ENCODE measurements around the gene ATP13A3. TPM values are rescaled to one million over a fixed set of nuclear protein-coding genes. Genes with fewer than 3 reads are reported as not detected.

The ATP13A3 gene
- total RNA-seq, 1 donor from 2014 or later = 74.6 TPM

- Mint-ChIP-seq H3K27ac (ENCODE audit: unreplicated experiment) (no peak overlapping the region), H3K4me1 (peaks cover 45% of the 10 kb centered on the region), H3K9me3 (no peaks in the 10 kb centered on the region), H3K4me3 (no peak overlapping the region), H3K27me3 (ENCODE audit: low read depth) (peaks cover 3% of the 10 kb centered on the region), H3K36me3 (ENCODE audit: low read depth) (peaks cover 3% of the 10 kb centered on the region)
- DNase-seq (ENCODE audit: low read depth, low spot score) = no peak
- no peak for TF ChIP-seq CTCF (conservative IDR thresholded peaks at IDR 0.05)
Measured at GRCh38 chr3:194399874-194400411, 86.9 kb downstream of the ATP13A3 start.

GRCh38 chr3:194399166-194399565 is 87.6 kb downstream of the ATP13A3 start, which contains the start of gene GP5:
GP5 (minus strand) TSS chr3:194399266; CDS start chr3:194398282, 984 bp downstream.
- H3K9me3 Mint-ChIP-seq = no peaks in the 10 kb centered on the region
- peaks cover 3% of the 10 kb centered on the region for H3K36me3 Mint-ChIP-seq (ENCODE audit: low read depth)
- H3K4me1 Mint-ChIP-seq = peaks cover 40% of the 10 kb centered on the region
- no peak within 1 kb of the TSS for H3K27ac Mint-ChIP-seq (ENCODE audit: unreplicated experiment)
- TF ChIP-seq CTCF (conservative IDR thresholded peaks at IDR 0.05) = no peak
- no peak for DNase-seq (ENCODE audit: low read depth, low spot score)
- no peak within 1 kb of the TSS for H3K4me3 Mint-ChIP-seq
- H3K27me3 Mint-ChIP-seq (ENCODE audit: low read depth) = peaks cover 3% of the 10 kb centered on the region

- H3K36me3 Mint-ChIP-seq (ENCODE audit: low read depth) = peaks cover 3% of the 10 kb centered on the region
- no peak for DNase-seq (ENCODE audit: low read depth, low spot score)
- no peak for TF ChIP-seq CTCF (conservative IDR thresholded peaks at IDR 0.05)
- no peak overlapping the region for H3K4me3 Mint-ChIP-seq
- H3K4me1 Mint-ChIP-seq = peaks cover 40% of the 10 kb centered on the region
- no peak overlapping the region for H3K27ac Mint-ChIP-seq (ENCODE audit: unreplicated experiment)
- H3K9me3 Mint-ChIP-seq = no peaks in the 10 kb centered on the region
- peaks cover 3% of the 10 kb centered on the region for H3K27me3 Mint-ChIP-seq (ENCODE audit: low read depth)
Measured at GRCh38 chr3:194397757-194398312, 89.0 kb downstream of the ATP13A3 start.

- no peak for TF ChIP-seq CTCF (conservative IDR thresholded peaks at IDR 0.05)
- Mint-ChIP-seq H3K4me1 (peaks cover 37% of the 10 kb centered on the region), H3K4me3 (no peak overlapping the region), H3K27me3 (ENCODE audit: low read depth) (peaks cover 3% of the 10 kb centered on the region), H3K36me3 (ENCODE audit: low read depth) (peaks cover under 1% of the 10 kb centered on the region), H3K27ac (ENCODE audit: unreplicated experiment) (no peak overlapping the region), H3K9me3 (no peaks in the 10 kb centered on the region)
- no peak for DNase-seq (ENCODE audit: low read depth, low spot score)
Measured at GRCh38 chr3:194396859-194397756, 89.7 kb downstream of the ATP13A3 start.

- TF ChIP-seq CTCF (conservative IDR thresholded peaks at IDR 0.05) = no peak
- H3K27me3 Mint-ChIP-seq (ENCODE audit: low read depth) = peaks cover 3% of the 10 kb centered on the region
- H3K4me1 Mint-ChIP-seq = peaks cover 31% of the 10 kb centered on the region
- no peak for DNase-seq (ENCODE audit: low read depth, low spot score)
- no peak overlapping the region for H3K27ac Mint-ChIP-seq (ENCODE audit: unreplicated experiment)
- no peak overlapping the region for H3K4me3 Mint-ChIP-seq
- H3K9me3 Mint-ChIP-seq = no peaks in the 10 kb centered on the region
- no peaks in the 10 kb centered on the region for H3K36me3 Mint-ChIP-seq (ENCODE audit: low read depth)
Measured at GRCh38 chr3:194396539-194396858, 90.3 kb downstream of the ATP13A3 start.
